Keratinocyte (primary cell): Measurements from ENCODE around the gene CTTNBP2NL. TPM values are rescaled to one million over a fixed set of nuclear protein-coding genes. Genes with fewer than 3 reads are reported as not detected.

Experiments
- DNase-seq: peaks from one replicate; pipeline ENCODE4 v3.0.0-alpha.2; 2011; ENCODE audit warnings: low read depth, missing footprints, low spot score
- FAIRE-seq: peaks from 2 replicates; lab custom pipeline; 2011; peaks lifted over from hg19 to GRCh38; lab: Jason Lieb, UNC
- H2AFZ ChIP-seq: 2 replicates; pipeline ENCODE4 v1.6.0; 2012; ENCODE audit warnings: low read length, control low read depth, inconsistent platforms; ENCODE audit not compliant: control insufficient read depth
- H3K27ac ChIP-seq: 2 replicates; pipeline ENCODE4 v1.5.1; 2011; ENCODE audit warnings: low read length; ENCODE audit not compliant: control insufficient read depth, insufficient read depth
- H3K27me3 ChIP-seq: 3 replicates; pipeline ENCODE4 v1.6.0; 2011; ENCODE audit warnings: low read length; ENCODE audit not compliant: control insufficient read depth, insufficient read depth; ENCODE audit errors: extremely low read depth
- H3K36me3 ChIP-seq, 2 experiments: 2 replicates in 1 of 2; 3 replicates in 1 of 2; pipeline ENCODE4 v1.5.1; 2011; ENCODE audit warnings: low read length in 2 of 2, mild to moderate bottlenecking in 1 of 2; ENCODE audit not compliant: control insufficient read depth in 2 of 2, insufficient read depth in 2 of 2; ENCODE audit errors: extremely low read depth in 1 of 2
- H3K4me1 ChIP-seq: 3 replicates; pipeline ENCODE4 v1.5.1; 2011; ENCODE audit warnings: low read length; ENCODE audit not compliant: control insufficient read depth, insufficient read depth; ENCODE audit errors: extremely low read depth
- H3K4me2 ChIP-seq: 3 replicates; pipeline ENCODE4 v1.6.0; 2011; ENCODE audit warnings: low read depth, low read length; ENCODE audit not compliant: control insufficient read depth, insufficient read depth; ENCODE audit errors: extremely low read depth
- H3K4me3 ChIP-seq, 3 experiments: fragments of 200-600 bp in 1 of 3; sonication (generic) in 1 of 3; 2 replicates in 2 of 3; 3 replicates in 1 of 3; pipeline ENCODE4 v1.5.1; 2011 to 2016; ENCODE audit warnings: low read length in 3 of 3, mild to moderate bottlenecking in 3 of 3, control low read depth in 2 of 3, inconsistent platforms in 1 of 3, low read depth in 1 of 3, mixed read lengths in 1 of 3, mixed run types in 1 of 3, moderate library complexity in 1 of 3; ENCODE audit not compliant: control insufficient read depth in 2 of 3, insufficient read depth in 2 of 3; ENCODE audit errors: extremely low read depth in 1 of 3
- H3K79me2 ChIP-seq: 2 replicates; pipeline ENCODE4 v1.6.0; 2012; ENCODE audit warnings: low read length; ENCODE audit not compliant: control insufficient read depth, insufficient read depth
- H3K9ac ChIP-seq: 3 replicates; pipeline ENCODE4 v1.6.0; 2011; ENCODE audit warnings: low read length; ENCODE audit not compliant: control insufficient read depth, insufficient read depth; ENCODE audit errors: extremely low read depth
- H3K9me1 ChIP-seq: 3 replicates; pipeline ENCODE4 v1.6.0; 2011; ENCODE audit warnings: low read length; ENCODE audit not compliant: control insufficient read depth, insufficient read depth; ENCODE audit errors: extremely low read depth
- H3K9me3 ChIP-seq: 2 replicates; pipeline ENCODE4 v1.5.1; 2012; ENCODE audit warnings: low read depth, low read length; ENCODE audit not compliant: control insufficient read depth
- H4K20me1 ChIP-seq: 3 replicates; pipeline ENCODE4 v1.6.0; 2011; ENCODE audit warnings: low read length; ENCODE audit not compliant: control insufficient read depth, insufficient read depth; ENCODE audit errors: extremely low read depth
- EZH2 ChIP-seq: IDR thresholded peaks from one replicate; pipeline ENCODE4 v1.6.1; 2012; ENCODE audit warnings: inconsistent platforms, mild to moderate bottlenecking, low read length, moderate library complexity
- dilution Hi-C: fragments of 300-500 bp; cut with MboI; formaldehyde crosslinking; loops from one replicate; pipeline ENCODE4 v1.7.0; 2020; ENCODE audit warnings: low sequenced_read_pairs; ENCODE audit not compliant: extremely low pct_ligation_motif_present
- polyA plus RNA-seq, 5 experiments: library from polyadenylated mRNA; depleted of rRNA in 3 of 5; stranded (reverse) in 3 of 5; stranded (forward) in 1 of 5; unstranded in 1 of 5; fragments of >200 nt; gene quantifications; 1 replicate in 1 of 5; 2 replicates in 3 of 5; 3 replicates in 1 of 5; pipeline versions ENCODE4 v1.2.1 to v1.2.3, GENCODE V29; 2011 to 2012; ENCODE audit warnings: missing spikeins in 2 of 5, low read depth in 1 of 5, low replicate concordance in 1 of 5
- TF ChIP-seq, protein P1 (sequence below), 3 experiments: IDR thresholded peaks in 1 of 3; conservative IDR thresholded peaks in 1 of 3; optimal IDR thresholded peaks in 1 of 3; 2 replicates in 2 of 3; 3 replicates in 1 of 3; pipeline versions ENCODE3 to v1.5.1; 2011; ENCODE audit warnings: low read length in 3 of 3, mild to moderate bottlenecking in 3 of 3, moderate library complexity in 2 of 3, control low read depth in 1 of 3, inconsistent platforms in 1 of 3; ENCODE audit not compliant: insufficient read depth in 2 of 3; ENCODE audit errors: extremely low read depth in 1 of 3

Gene CTTNBP2NL
- polyA plus RNA-seq, 1 donor (not counting 4 experiments of a cell fraction or from before 2014, with no cell fraction given) = 19.1 TPM

GRCh38 chr1:112458756-112459155 lies 62.7 kb downstream of the CTTNBP2NL start:
- Histone ChIP-seq H3K9me1 (peaks cover 3% of the 10 kb centered on the region), H3K4me2 (no peak overlapping the region), H3K79me2 (no peaks in the 10 kb centered on the region), H3K27me3 (no peaks in the 10 kb centered on the region), H3K4me3 (no peak overlapping the region), H3K4me1 (peaks cover 30% of the 10 kb centered on the region), H2AFZ (no peak overlapping the region), H3K36me3 (peaks cover 20 to 29% of the 10 kb centered on the region in 2 experiments), H4K20me1 (no peaks in the 10 kb centered on the region), H3K27ac (no peak overlapping the region), H3K9ac (no peak overlapping the region), H3K9me3 (no peaks in the 10 kb centered on the region)
- DNase-seq (no peak), FAIRE-seq (no peak)
- TF ChIP-seq EZH2 = no peak
- TF ChIP-seq, protein P1, sequence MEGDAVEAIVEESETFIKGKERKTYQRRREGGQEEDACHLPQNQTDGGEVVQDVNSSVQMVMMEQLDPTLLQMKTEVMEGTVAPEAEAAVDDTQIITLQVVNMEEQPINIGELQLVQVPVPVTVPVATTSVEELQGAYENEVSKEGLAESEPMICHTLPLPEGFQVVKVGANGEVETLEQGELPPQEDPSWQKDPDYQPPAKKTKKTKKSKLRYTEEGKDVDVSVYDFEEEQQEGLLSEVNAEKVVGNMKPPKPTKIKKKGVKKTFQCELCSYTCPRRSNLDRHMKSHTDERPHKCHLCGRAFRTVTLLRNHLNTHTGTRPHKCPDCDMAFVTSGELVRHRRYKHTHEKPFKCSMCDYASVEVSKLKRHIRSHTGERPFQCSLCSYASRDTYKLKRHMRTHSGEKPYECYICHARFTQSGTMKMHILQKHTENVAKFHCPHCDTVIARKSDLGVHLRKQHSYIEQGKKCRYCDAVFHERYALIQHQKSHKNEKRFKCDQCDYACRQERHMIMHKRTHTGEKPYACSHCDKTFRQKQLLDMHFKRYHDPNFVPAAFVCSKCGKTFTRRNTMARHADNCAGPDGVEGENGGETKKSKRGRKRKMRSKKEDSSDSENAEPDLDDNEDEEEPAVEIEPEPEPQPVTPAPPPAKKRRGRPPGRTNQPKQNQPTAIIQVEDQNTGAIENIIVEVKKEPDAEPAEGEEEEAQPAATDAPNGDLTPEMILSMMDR (optimal IDR thresholded peaks at IDR 0.05 in 1 of 3, IDR thresholded peaks at IDR 0.05 in 1 of 3, conservative IDR thresholded peaks at IDR 0.05 in 1 of 3; ENCODE audit: extremely low read depth in 1 of 3, insufficient read depth in 2 of 3, low read length in 3 of 3) = no peak
- dilution Hi-C loops = no loop called here

DNA sequence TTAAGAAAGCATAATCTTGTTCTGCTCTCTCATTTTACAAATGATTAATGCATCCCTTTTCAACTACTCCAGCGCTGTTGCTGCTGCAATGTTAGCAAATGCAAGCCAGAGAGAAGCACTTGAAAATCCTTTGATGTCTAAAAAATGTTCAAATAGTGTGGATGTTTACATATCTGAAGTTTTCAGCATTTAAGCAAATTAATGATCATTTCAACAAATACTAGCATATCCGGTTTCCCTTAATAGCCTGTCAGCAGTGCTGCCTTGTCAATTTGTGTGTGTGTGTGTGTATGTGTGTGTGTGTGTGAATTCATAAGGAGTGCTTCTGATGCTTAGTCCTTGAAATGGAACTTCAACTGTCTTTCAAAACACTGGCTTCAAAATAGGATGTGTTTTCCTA lies 64.6 kb downstream of the CTTNBP2NL start:
- Histone ChIP-seq H3K4me1 (peaks cover 45% of the 10 kb centered on the region), H3K79me2 (no peaks in the 10 kb centered on the region), H3K27me3 (no peaks in the 10 kb centered on the region), H3K27ac (no peak overlapping the region), H3K9ac (no peak overlapping the region), H3K4me3 (no peak overlapping the region), H4K20me1 (no peaks in the 10 kb centered on the region), H3K4me2 (no peak overlapping the region), H2AFZ (no peak overlapping the region), H3K9me1 (peaks cover 3% of the 10 kb centered on the region), H3K36me3 (peaks cover 15 to 25% of the 10 kb centered on the region in 2 experiments), H3K9me3 (no peaks in the 10 kb centered on the region)
- DNase-seq (no peak), FAIRE-seq (no peak)
- TF ChIP-seq, protein P1 (optimal IDR thresholded peaks at IDR 0.05 in 1 of 3, IDR thresholded peaks at IDR 0.05 in 1 of 3, conservative IDR thresholded peaks at IDR 0.05 in 1 of 3; ENCODE audit: extremely low read depth in 1 of 3, insufficient read depth in 2 of 3, low read length in 3 of 3) = no peak
- no peak for TF ChIP-seq EZH2
- dilution Hi-C loops = no loop called here
